Measurements from ENCODE around the gene MCEE.
"Not testable (repeated sequence)": the region's sequence is repeated elsewhere in the genome, so short reads cannot be mapped to it uniquely, and the experiment has no call there.

MCEE gene

GRCh38 chr2:71130152-71130904 lies at the start of gene MCEE, which contains the start of gene MPHOSPH10:
TSS of gene MCEE (minus strand) at chr2:71130229. CDS start at chr2:71130219, 10 bp downstream.
TSS of gene MPHOSPH10 (plus strand) at chr2:71130634. CDS start at chr2:71130666, 32 bp downstream.
- DNase-seq = peak; percentile 95

- DNase-seq = not testable (repeated sequence)
These were observed 48.8 kb upstream of the MCEE start for GRCh38 chr2:71178836-71179235.

GRCh38 chr2:71174207-71174606 lies 44.2 kb upstream of the MCEE start:
- DNase-seq = no peak

GRCh38 chr2:71173096-71173495 lies 43.1 kb upstream of the MCEE start:
- no peak for DNase-seq

- no peak for DNase-seq
These were observed 36.8 kb upstream of the MCEE start for GRCh38 chr2:71166812-71167211.

GRCh38 chr2:71157124-71157793 lies 27.2 kb upstream of the MCEE start:
- DNase-seq = peak; percentile 54

- peak; percentile 92 for DNase-seq
These were observed 26.5 kb upstream of the MCEE start for GRCh38 chr2:71156573-71156972.

GRCh38 chr2:71155846-71156245 lies 25.8 kb upstream of the MCEE start:
- DNase-seq = no peak

- no peak for DNase-seq
These were observed 24.8 kb upstream of the MCEE start for GRCh38 chr2:71154798-71155197.

GRCh38 chr2:71154279-71154678 lies 24.2 kb upstream of the MCEE start:
- no peak for DNase-seq

GRCh38 chr2:71153585-71154224 lies 23.7 kb upstream of the MCEE start:
- DNase-seq = no peak

- no peak for DNase-seq
These were observed 21.6 kb upstream of the MCEE start for GRCh38 chr2:71151620-71152019.

- DNase-seq = no peak
These were observed 20.2 kb upstream of the MCEE start for GRCh38 chr2:71150082-71150816.

GRCh38 chr2:71148506-71149063 lies 18.6 kb upstream of the MCEE start:
- DNase-seq = no peak

GRCh38 chr2:71143782-71144181 lies 13.8 kb upstream of the MCEE start:
- DNase-seq = no peak

- no peak for DNase-seq
These were observed 6.1 kb upstream of the MCEE start for GRCh38 chr2:71136174-71136573.

GRCh38 chr2:71133603-71134002 lies 3.6 kb upstream of the MCEE start:
- DNase-seq = no peak

GRCh38 chr2:71131387-71132166 lies 1.5 kb upstream of the MCEE start:
- not testable (repeated sequence) for DNase-seq

- no peak for DNase-seq
These were observed 846 bp upstream of the MCEE start for GRCh38 chr2:71130905-71131244.

- no peak for DNase-seq
These were observed 202 bp downstream of the MCEE start for GRCh38 chr2:71129902-71130151.

GRCh38 chr2:71129114-71129901 lies 721 bp downstream of the MCEE start:
- DNase-seq = no peak

- DNase-seq = no peak
These were observed 3.1 kb downstream of the MCEE start for GRCh38 chr2:71126957-71127356.
